Panc1 (cell line): Measurements from ENCODE around the gene MYRF. TPM values are rescaled to one million over a fixed set of nuclear protein-coding genes. Genes with fewer than 3 reads are reported as not detected.

Experiments
- ATAC-seq: fragments of 200-7000 bp; cut with Tn5 transposase; 2 replicates; pipeline ENCODE4 v1.9.1; 2020; ENCODE audit warnings: mild to moderate bottlenecking, moderate library complexity
- BruUV-seq: library from RNA; stranded (reverse); fragments of 400-500 nt; replicated peaks from 2 replicates; lab custom pipeline; 2021; lab: Mats Ljungman, UMichigan
- CTCF ChIA-PET: fragments of 300-600 bp; sonication (Branson Sonifier 250); formaldehyde crosslinking; loops from one replicate; lab custom pipeline; 2022; ENCODE audit warnings: antibody characterized with exemption; lab: Charles Lee
- POLR2A ChIA-PET: fragments of 300-600 bp; sonication (Branson Sonifier 250); formaldehyde crosslinking; loops from one replicate; lab custom pipeline; 2022; ENCODE audit warnings: antibody characterized with exemption; lab: Charles Lee
- DNase-seq: peaks from one replicate; pipeline ENCODE4 v3.0.0-alpha.2; 2010; ENCODE audit warnings: low read depth, low spot score
- H3K27ac ChIP-seq: 2 replicates; pipeline ENCODE4 v1.5.1; 2011; ENCODE audit warnings: mild to moderate bottlenecking, low read length, inconsistent platforms
- H3K27me3 ChIP-seq: fragments of 200-500 bp; sonication (Bioruptor generic); 2 replicates; pipeline ENCODE4 v1.6.0; 2014; ENCODE audit warnings: low read length, inconsistent platforms; ENCODE audit not compliant: control insufficient read depth, insufficient read depth
- H3K36me3 ChIP-seq: fragments of 200-500 bp; sonication (Bioruptor generic); 2 replicates; pipeline ENCODE4 v1.5.1; 2014; ENCODE audit warnings: inconsistent platforms, mild to moderate bottlenecking, low read length, moderate library complexity; ENCODE audit not compliant: control insufficient read depth, insufficient read depth
- H3K4me1 ChIP-seq: 2 replicates; pipeline ENCODE4 v1.5.1; 2011; ENCODE audit warnings: inconsistent platforms, mild to moderate bottlenecking, low read length, moderate library complexity; ENCODE audit not compliant: control insufficient read depth, insufficient read depth
- H3K4me3 ChIP-seq, 2 experiments: 2 replicates each; pipeline ENCODE4 v1.5.1; 2011 to 2012; ENCODE audit warnings: low read depth in 2 of 2, low read length in 2 of 2, mild to moderate bottlenecking in 2 of 2, inconsistent platforms in 1 of 2, moderate library complexity in 1 of 2
- H3K9me3 ChIP-seq: fragments of 200-500 bp; sonication (Bioruptor generic); 2 replicates; pipeline ENCODE4 v1.5.1; 2014; ENCODE audit warnings: low read depth, mild to moderate bottlenecking, inconsistent platforms, low read length, moderate library complexity; ENCODE audit not compliant: control insufficient read depth, insufficient read depth
- CTCF ChIP-seq: fragments of 450-650 bp; IDR thresholded peaks from 2 replicates; pipeline ENCODE4 v1.5.1; 2017; ENCODE audit warnings: mild to moderate bottlenecking
- POLR2AphosphoS5 ChIP-seq: IDR thresholded peaks from 2 replicates; pipeline ENCODE4 v1.6.1; 2012; ENCODE audit warnings: mild to moderate bottlenecking, low read depth, low read length, moderate library complexity
- SIN3A ChIP-seq: IDR thresholded peaks from 2 replicates; pipeline ENCODE4 v1.6.1; 2012; ENCODE audit warnings: low read depth, mild to moderate bottlenecking, low read length, moderate library complexity, borderline replicate concordance; ENCODE audit not compliant: insufficient read depth
- TCF7L2 ChIP-seq: IDR thresholded peaks from 2 replicates; pipeline ENCODE4 v1.6.1; 2011; ENCODE audit warnings: mild to moderate bottlenecking, low read depth, low read length, inconsistent platforms
- in situ Hi-C: cut with HindIII; loops from 2 replicates; pipeline ENCODE4 v1.10.0; 2016; ENCODE audit warnings: low sequenced_read_pairs, low pct_unique_long_range_greater_than_20kb
- intact Hi-C: fragments of 100-400 bp; cut with micrococcal nuclease; formaldehyde crosslinking; loops from one replicate; pipeline ENCODE4 v1.10.0; 2022; ENCODE audit not compliant: unreplicated experiment
- total RNA-seq: library from RNA; stranded (reverse); gene quantifications from one replicate; pipeline ENCODE4 v1.2.1, GENCODE V29; 2021; ENCODE audit not compliant: unreplicated experiment
- TF ChIP-seq, protein P1 (sequence below), 2 experiments: IDR thresholded peaks; 2 replicates each; pipeline ENCODE4 v1.6.1; 2011 to 2012; ENCODE audit warnings: low read depth in 2 of 2, control low read depth in 1 of 2, low read length in 1 of 2, mild to moderate bottlenecking in 1 of 2, moderate library complexity in 1 of 2; ENCODE audit not compliant: insufficient read depth in 1 of 2

MYRF gene
- total RNA-seq, 1 experiment from 2014 or later = 2.8 TPM

DNA sequence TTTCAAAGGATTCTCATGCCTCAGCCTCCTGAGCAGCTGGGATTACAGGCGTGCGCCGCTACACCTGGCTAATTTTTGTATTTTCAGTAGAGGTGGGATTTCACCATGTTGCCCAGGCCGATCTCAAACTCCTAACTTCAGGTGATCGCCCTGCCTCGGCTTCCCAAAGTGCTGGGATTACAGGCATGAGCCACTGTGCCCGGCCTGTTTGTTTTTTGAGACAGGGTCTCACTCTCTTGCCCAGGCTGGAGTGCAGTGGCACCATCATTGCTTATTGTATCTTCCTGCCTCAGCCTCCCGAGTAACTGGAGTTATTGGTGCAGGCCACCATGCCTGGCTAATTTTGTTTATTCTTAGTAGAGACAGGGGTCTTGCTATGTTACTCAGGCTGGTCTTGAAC lies 83.8 kb downstream of the MYRF start:
- POLR2A ChIA-PET = interaction anchor here (1.4 kb wide), 1 partner anchor 21 kb away, joined by 3 read pairs; no protein-coding TSS in a partner anchor
- ATAC-seq = no peak
- in situ Hi-C loops = no loop called here

GRCh38 chr11:61837411-61838005 lies 85.1 kb downstream of the MYRF start:
- POLR2A ChIA-PET = no interaction called here
- in situ Hi-C loops = no loop called here

More for the DNA sequence above, 83.8 kb downstream of the MYRF start:
- Histone ChIP-seq H3K9me3 (no peaks in the 10 kb centered on the region), H3K4me1 (peaks cover 44% of the 10 kb centered on the region), H3K27ac (no peak overlapping the region), H3K4me3 (no peak overlapping the region), H3K36me3 (no peaks in the 10 kb centered on the region), H3K27me3 (no peaks in the 10 kb centered on the region)
- CTCF ChIA-PET = no interaction called here
- no TSS peak for BruUV-seq
- intact Hi-C loops = no loop called here
- no peak for DNase-seq
- TF ChIP-seq POLR2AphosphoS5 (no peak), SIN3A (no peak), TCF7L2 (no peak), CTCF (no peak)
- TF ChIP-seq, protein P1, sequence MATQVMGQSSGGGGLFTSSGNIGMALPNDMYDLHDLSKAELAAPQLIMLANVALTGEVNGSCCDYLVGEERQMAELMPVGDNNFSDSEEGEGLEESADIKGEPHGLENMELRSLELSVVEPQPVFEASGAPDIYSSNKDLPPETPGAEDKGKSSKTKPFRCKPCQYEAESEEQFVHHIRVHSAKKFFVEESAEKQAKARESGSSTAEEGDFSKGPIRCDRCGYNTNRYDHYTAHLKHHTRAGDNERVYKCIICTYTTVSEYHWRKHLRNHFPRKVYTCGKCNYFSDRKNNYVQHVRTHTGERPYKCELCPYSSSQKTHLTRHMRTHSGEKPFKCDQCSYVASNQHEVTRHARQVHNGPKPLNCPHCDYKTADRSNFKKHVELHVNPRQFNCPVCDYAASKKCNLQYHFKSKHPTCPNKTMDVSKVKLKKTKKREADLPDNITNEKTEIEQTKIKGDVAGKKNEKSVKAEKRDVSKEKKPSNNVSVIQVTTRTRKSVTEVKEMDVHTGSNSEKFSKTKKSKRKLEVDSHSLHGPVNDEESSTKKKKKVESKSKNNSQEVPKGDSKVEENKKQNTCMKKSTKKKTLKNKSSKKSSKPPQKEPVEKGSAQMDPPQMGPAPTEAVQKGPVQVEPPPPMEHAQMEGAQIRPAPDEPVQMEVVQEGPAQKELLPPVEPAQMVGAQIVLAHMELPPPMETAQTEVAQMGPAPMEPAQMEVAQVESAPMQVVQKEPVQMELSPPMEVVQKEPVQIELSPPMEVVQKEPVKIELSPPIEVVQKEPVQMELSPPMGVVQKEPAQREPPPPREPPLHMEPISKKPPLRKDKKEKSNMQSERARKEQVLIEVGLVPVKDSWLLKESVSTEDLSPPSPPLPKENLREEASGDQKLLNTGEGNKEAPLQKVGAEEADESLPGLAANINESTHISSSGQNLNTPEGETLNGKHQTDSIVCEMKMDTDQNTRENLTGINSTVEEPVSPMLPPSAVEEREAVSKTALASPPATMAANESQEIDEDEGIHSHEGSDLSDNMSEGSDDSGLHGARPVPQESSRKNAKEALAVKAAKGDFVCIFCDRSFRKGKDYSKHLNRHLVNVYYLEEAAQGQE (IDR thresholded peaks at IDR 0.05; ENCODE audit: insufficient read depth in 1 of 2, low read depth in 2 of 2, low read length in 1 of 2) = no peak

More at GRCh38 chr11:61837411-61838005, 85.1 kb downstream of the MYRF start:
- BruUV-seq = TSS peak; percentile 7
- intact Hi-C loops = no loop called here
- Histone ChIP-seq H3K4me3 (no peak overlapping the region), H3K9me3 (no peaks in the 10 kb centered on the region), H3K36me3 (no peaks in the 10 kb centered on the region), H3K27me3 (no peaks in the 10 kb centered on the region), H3K27ac (no peak overlapping the region), H3K4me1 (peaks cover 32% of the 10 kb centered on the region)
- TF ChIP-seq, protein P1 (IDR thresholded peaks at IDR 0.05; ENCODE audit: insufficient read depth in 1 of 2, low read depth in 2 of 2, low read length in 1 of 2) = no peak
- ATAC-seq (no peak), DNase-seq (no peak)
- CTCF ChIA-PET = no interaction called here

Other genes with a start within 250 kb of the MYRF start
- gene LRRC10B, start 243.9 kb upstream of the MYRF start, total RNA-seq = 0.23 TPM
- gene SYT7, start 171.6 kb upstream of the MYRF start, total RNA-seq = 2.5 TPM
- gene DAGLA, start 72.2 kb upstream of the MYRF start, total RNA-seq = 6.4 TPM
- gene TMEM258, start 40.0 kb downstream of the MYRF start, total RNA-seq = 139 TPM
- gene FEN1, start 40.3 kb downstream of the MYRF start, total RNA-seq = 67.6 TPM
- 186 TPM for gene FADS1, start 64.4 kb downstream of the MYRF start, total RNA-seq
- gene FADS2, start 75.7 kb downstream of the MYRF start, total RNA-seq = 679 TPM
- 22.6 TPM for gene FADS3, start 138.9 kb downstream of the MYRF start, total RNA-seq
- gene RAB3IL1, start 164.9 kb downstream of the MYRF start, total RNA-seq = 8.9 TPM
- gene BEST1, start 197.7 kb downstream of the MYRF start, total RNA-seq = 0.13 TPM
- gene FTH1, start 215.0 kb downstream of the MYRF start, total RNA-seq = 2,322 TPM